GM21576 (cell line): ENCODE data around the gene PHF23.

ENCODE experiments used
- ATAC-seq: cut with Tn5 transposase; IDR thresholded peaks from one replicate; pipeline ENCODE4 v1.9.1; 2021; ENCODE audit warnings: mild to moderate bottlenecking, moderate library complexity; ENCODE audit not compliant: unreplicated experiment

PHF23 gene

GRCh38 chr17:7207120-7208001 is 31.9 kb downstream of the PHF23 start:
- no peak for ATAC-seq

DNA sequence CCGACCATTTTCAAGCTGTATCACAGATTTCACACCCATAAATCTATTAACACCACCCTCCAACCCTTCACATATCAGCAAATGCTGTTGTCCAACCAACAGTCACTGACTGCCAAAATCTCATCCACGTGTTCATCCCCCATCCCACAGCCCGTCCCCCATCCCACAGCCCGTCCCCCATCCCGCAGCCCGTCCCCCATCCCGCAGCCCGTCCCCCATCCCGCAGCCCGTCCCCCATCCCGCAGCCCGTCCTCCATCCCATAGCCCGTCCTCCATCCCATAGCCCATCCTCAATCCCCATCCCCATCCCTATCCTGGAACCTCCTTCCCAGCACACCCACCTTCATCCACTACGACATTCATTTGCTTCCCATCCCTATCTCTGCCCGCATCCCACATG is 33.7 kb downstream of the PHF23 start:
- ATAC-seq: no peak

DNA sequence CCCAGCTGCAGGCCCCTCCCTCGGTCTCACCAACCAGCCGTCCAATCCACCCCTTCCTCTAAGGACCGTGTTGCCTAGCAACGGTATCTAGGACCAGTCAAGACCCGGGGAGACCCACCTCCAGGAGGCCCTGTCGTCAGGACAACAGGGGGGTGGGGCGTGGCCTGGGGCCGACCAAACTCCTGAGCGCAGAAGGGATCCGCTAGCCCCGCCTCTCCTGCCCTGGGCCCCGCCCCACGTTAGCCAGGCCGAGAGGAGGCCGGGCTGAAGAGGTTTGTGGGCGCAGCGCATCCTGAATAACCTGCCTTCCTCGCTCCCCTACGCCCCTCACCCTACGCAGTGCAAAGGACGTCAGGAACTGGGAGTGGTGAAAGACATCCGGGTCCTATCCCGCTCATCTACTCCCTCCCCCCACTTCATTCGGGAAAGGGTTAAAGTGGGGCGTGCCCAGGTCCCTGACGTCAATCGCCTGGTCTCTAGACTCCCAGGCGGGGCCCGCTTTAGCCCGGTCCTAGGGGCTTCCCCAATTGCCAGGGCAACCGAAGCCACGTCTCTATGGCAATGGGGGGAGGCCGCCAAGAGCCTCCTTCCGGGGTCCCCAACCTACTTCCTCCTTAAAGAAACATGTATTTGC is 34.3 kb downstream of the PHF23 start:
- ATAC-seq: peak; percentile 79

GRCh38 chr17:7204336-7204735 is 34.9 kb downstream of the PHF23 start:
- ATAC-seq: no peak

GRCh38 chr17:7203391-7203790 is 35.9 kb downstream of the PHF23 start:
- ATAC-seq: no peak

DNA sequence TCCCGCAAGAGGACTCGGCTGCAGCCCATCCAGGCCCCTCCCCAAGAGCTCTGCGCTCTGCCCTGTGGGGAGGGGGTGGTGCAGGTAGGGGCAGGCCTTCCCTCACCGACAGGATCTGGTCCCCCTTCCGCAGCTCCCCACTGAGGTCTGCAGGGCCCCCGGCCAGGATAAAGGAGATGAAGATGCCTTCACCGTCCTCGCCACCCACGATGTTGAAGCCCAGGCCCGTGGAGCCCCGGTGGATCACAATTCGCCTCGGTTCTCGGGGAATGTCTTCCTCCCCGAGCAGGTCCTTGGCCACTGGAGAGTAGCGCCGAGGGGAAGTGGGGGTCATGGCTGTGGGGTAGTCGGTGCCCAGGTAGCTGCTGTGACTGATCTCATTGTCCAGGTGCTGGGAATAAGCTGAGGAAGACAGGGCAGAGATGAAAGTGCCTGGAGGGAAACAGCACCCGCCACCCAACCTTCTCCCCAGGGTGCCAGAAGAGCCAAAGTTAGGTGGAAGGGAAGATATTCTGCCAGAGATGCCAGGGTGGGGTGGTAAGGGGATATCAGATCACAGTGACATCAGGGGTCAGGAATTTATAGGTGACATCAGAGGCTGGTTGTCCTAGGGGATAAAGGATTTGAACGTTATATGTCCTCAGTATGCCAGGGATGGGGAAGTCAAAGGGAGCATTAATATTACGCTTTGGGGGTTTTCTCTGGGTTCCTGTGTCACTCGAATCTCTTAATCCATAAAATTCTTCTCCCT is 42.4 kb downstream of the PHF23 start:
- ATAC-seq: no peak

DNA sequence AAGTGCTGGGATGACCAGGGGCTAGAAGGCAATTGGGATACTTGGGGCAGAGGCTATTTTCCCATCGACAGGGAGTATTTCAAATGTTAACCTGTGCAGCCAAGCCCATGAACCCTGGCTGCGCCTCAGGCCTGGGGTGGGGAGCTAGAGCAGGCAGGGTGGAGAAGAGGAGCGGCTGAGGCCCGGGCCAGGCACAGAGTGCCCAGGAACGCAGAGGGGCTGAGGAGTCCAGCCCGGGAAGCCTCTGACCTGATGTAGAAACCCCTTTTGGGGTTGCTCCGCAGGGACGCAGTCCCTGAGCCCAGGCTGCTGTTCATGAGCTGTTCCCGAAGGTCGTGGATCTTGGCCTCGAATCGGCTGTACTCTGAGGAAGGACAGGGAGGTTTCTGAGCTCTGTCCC is 43.3 kb downstream of the PHF23 start:
- ATAC-seq: no peak

- no peak for ATAC-seq
These were observed 46.9 kb downstream of the PHF23 start for GRCh38 chr17:7192271-7192937.

- ATAC-seq: no peak
These were observed 47.5 kb downstream of the PHF23 start for GRCh38 chr17:7191571-7192270.

GRCh38 chr17:7191069-7191468 is 48.2 kb downstream of the PHF23 start:
- no peak for ATAC-seq

GRCh38 chr17:7190276-7190917 is 48.9 kb downstream of the PHF23 start:
- ATAC-seq: no peak

- no peak for ATAC-seq
These were observed 53.0 kb downstream of the PHF23 start for GRCh38 chr17:7186241-7186640.
